ENCODE measurements around the gene RALGDS.

- TF ChIP-seq SREBF1 (IDR thresholded peaks at IDR 0.05; ENCODE audit: borderline replicate concordance, low read depth, low read length): no peak
- TF ChIP-seq ESRRA (IDR thresholded peaks at IDR 0.05; ENCODE audit: borderline replicate concordance, low read depth): no peak
- TF ChIP-seq TRIM28 (IDR thresholded peaks at IDR 0.05): no peak
- no peak for TF ChIP-seq RB1 (IDR thresholded peaks at IDR 0.05; ENCODE audit: low read depth)
- TF ChIP-seq ZBTB34 (CRISPR knock-in tag; IDR thresholded peaks at IDR 0.05): no peak
- TF ChIP-seq ZNF184 (CRISPR knock-in tag; IDR thresholded peaks at IDR 0.05): no peak
- TF ChIP-seq RFX5 (IDR thresholded peaks at IDR 0.05; ENCODE audit: low read depth, low read length): no peak
- TF ChIP-seq RAD21 (CRISPR knock-in tag; conservative IDR thresholded peaks at IDR 0.05 in 1 of 2, IDR thresholded peaks at IDR 0.05 in 1 of 2): no peak
- TF ChIP-seq CEBPZ (IDR thresholded peaks at IDR 0.05; ENCODE audit: borderline replicate concordance, low read depth, low read length): no peak
- no peak for TF ChIP-seq OTX1 (CRISPR knock-in tag; IDR thresholded peaks at IDR 0.05)
- no peak for TF ChIP-seq EZH2 (IDR thresholded peaks at IDR 0.05; ENCODE audit: borderline replicate concordance, low read depth, low read length)
- TF ChIP-seq HDAC1 (IDR thresholded peaks at IDR 0.05): no peak
Observed at GRCh38 chr9:133114886-133115603, 6.0 kb downstream of the RALGDS start.
